A673 (cell line): Measurements from ENCODE around the gene PTCH1. TPM values are rescaled to one million over a fixed set of nuclear protein-coding genes. Genes with fewer than 3 reads are reported as not detected.

Experiments used
- BruUV-seq: library from RNA; stranded (reverse); fragments of 400-500 nt; replicated peaks from 2 replicates; lab custom pipeline; 2021; lab: Mats Ljungman, UMichigan
- CTCF ChIA-PET: fragments of 300-600 bp; sonication (Branson Sonifier 250); formaldehyde crosslinking; loops from one replicate; lab custom pipeline; 2022; ENCODE audit warnings: antibody characterized with exemption; lab: Charles Lee
- POLR2A ChIA-PET: fragments of 300-600 bp; sonication (Branson Sonifier 250); formaldehyde crosslinking; loops from one replicate; lab custom pipeline; 2022; ENCODE audit warnings: antibody characterized with exemption; ENCODE audit not compliant: low non-redundant PET; lab: Charles Lee
- DNase-seq: peaks from one replicate; pipeline ENCODE4 v3.0.0-alpha.2; 2015; ENCODE audit warnings: low spot score
- H3K27ac ChIP-seq: fragments of 200-600 bp; sonication (generic); 2 replicates; pipeline ENCODE4 v1.5.1; 2016; ENCODE audit warnings: mixed run types, low read depth, mild to moderate bottlenecking, mixed read lengths, antibody characterized with exemption, low read length; ENCODE audit not compliant: poor library complexity, severe bottlenecking
- H3K27me3 ChIP-seq: fragments of 200-600 bp; sonication (generic); replicated peaks from 2 replicates; pipeline ENCODE4 v1.6.1; 2017; ENCODE audit warnings: mixed run types, low read depth, mild to moderate bottlenecking, mixed read lengths, antibody characterized with exemption, low read length; ENCODE audit not compliant: insufficient read depth, poor library complexity
- H3K36me3 ChIP-seq: fragments of 200-600 bp; sonication (generic); 2 replicates; pipeline ENCODE4 v1.6.1; 2016; ENCODE audit warnings: mixed run types, mild to moderate bottlenecking, mixed read lengths, antibody characterized with exemption, low read length; ENCODE audit not compliant: insufficient read depth, poor library complexity, severe bottlenecking
- H3K4me1 ChIP-seq: fragments of 200-600 bp; sonication (generic); 2 replicates; pipeline ENCODE4 v1.6.1; 2017; ENCODE audit warnings: mixed run types, mild to moderate bottlenecking, mixed read lengths, antibody characterized with exemption, low read length; ENCODE audit not compliant: insufficient read depth, poor library complexity, severe bottlenecking
- H3K4me3 ChIP-seq: fragments of 200-600 bp; sonication (generic); 2 replicates; pipeline ENCODE4 v1.5.1; 2016; ENCODE audit warnings: low read depth, mixed run types, mild to moderate bottlenecking, mixed read lengths, low read length; ENCODE audit not compliant: poor library complexity, severe bottlenecking
- H3K9me3 ChIP-seq: fragments of 200-600 bp; sonication (generic); 2 replicates; pipeline ENCODE4 v1.6.1; 2016; ENCODE audit warnings: mixed run types, low read depth, mild to moderate bottlenecking, mixed read lengths, antibody characterized with exemption, low read length; ENCODE audit not compliant: poor library complexity, severe bottlenecking
- CTCF ChIP-seq: fragments of 300-800, 200-600 bp; sonication (generic); conservative IDR thresholded peaks from 2 replicates; pipeline ENCODE4 v1.5.1; 2017; ENCODE audit warnings: low read depth, mild to moderate bottlenecking, antibody characterized with exemption, low read length, moderate library complexity, mixed read lengths
- EZH2 ChIP-seq: fragments of 200-600 bp; sonication (generic); IDR thresholded peaks from 2 replicates; pipeline ENCODE4 v1.6.1; 2017; ENCODE audit warnings: borderline replicate concordance, low read depth, mild to moderate bottlenecking, mixed read lengths, antibody characterized with exemption, low read length; ENCODE audit not compliant: poor library complexity, severe bottlenecking
- intact Hi-C: fragments of 100-400 bp; cut with micrococcal nuclease; formaldehyde crosslinking; loops from one replicate; pipeline ENCODE4 v1.10.0; 2022; ENCODE audit not compliant: unreplicated experiment
- total RNA-seq: library from RNA; stranded (reverse); gene quantifications from 2 replicates; pipeline ENCODE4 v1.2.3, GENCODE V29; 2021

The PTCH1 gene
- total RNA-seq, 1 experiment from 2014 or later, result 36.5 TPM

- CTCF ChIA-PET, result no interaction called here
Observed at GRCh38 chr9:95533996-95534680, 17.4 kb upstream of the PTCH1 start.

GRCh38 chr9:95529910-95530309 is 13.1 kb upstream of the PTCH1 start:
- Histone ChIP-seq H3K9me3 (no peaks in the 10 kb centered on the region), H3K36me3 (no peaks in the 10 kb centered on the region), H3K27ac (no peak overlapping the region), H3K4me1 (no peaks in the 10 kb centered on the region), H3K4me3 (no peak overlapping the region), H3K27me3 (peaks cover 4% of the 10 kb centered on the region)
- no TSS peak for BruUV-seq
- intact Hi-C loops, result no loop called here
- ChIA-PET POLR2A (no interaction called here), CTCF (no interaction called here)
- TF ChIP-seq CTCF (no peak), EZH2 (no peak)
- DNase-seq, result no peak

More at GRCh38 chr9:95533996-95534680, 17.4 kb upstream of the PTCH1 start:
- Histone ChIP-seq H3K4me1 (no peaks in the 10 kb centered on the region), H3K36me3 (no peaks in the 10 kb centered on the region), H3K9me3 (no peaks in the 10 kb centered on the region), H3K27ac (no peak overlapping the region), H3K4me3 (no peak overlapping the region), H3K27me3 (peaks cover 4% of the 10 kb centered on the region)
- intact Hi-C loops, result no loop called here
- no TSS peak for BruUV-seq
- POLR2A ChIA-PET, result no interaction called here
- no peak for DNase-seq
- TF ChIP-seq EZH2 (no peak), CTCF (no peak)

GRCh38 chr9:95528908-95529502 is 12.2 kb upstream of the PTCH1 start:
- DNase-seq, result no peak
- peaks cover 4% of the 10 kb centered on the region for H3K27me3 ChIP-seq
- BruUV-seq, result no TSS peak
- intact Hi-C loops, result no loop called here
- TF ChIP-seq EZH2, result no peak
- TF ChIP-seq CTCF, result no peak
- H3K4me3 ChIP-seq, result no peak overlapping the region
- ChIA-PET CTCF (interaction anchor here (0.5 kb wide), 1 partner anchor 690 kb away, joined by 5 read pairs; no protein-coding TSS in a partner anchor), POLR2A (no interaction called here)
- no peaks in the 10 kb centered on the region for H3K36me3 ChIP-seq
- H3K27ac ChIP-seq, result no peak overlapping the region
- no peaks in the 10 kb centered on the region for H3K9me3 ChIP-seq
- no peaks in the 10 kb centered on the region for H3K4me1 ChIP-seq
